HG02588 (cell line): ENCODE data around the gene CELF6.
"Not testable (repeated sequence)": the region's sequence is repeated elsewhere in the genome, so short reads cannot be mapped to it uniquely, and the experiment has no call there.

Experiments used
- ATAC-seq: cut with Tn5 transposase; IDR thresholded peaks from one replicate; pipeline ENCODE4 v1.9.1; 2021; ENCODE audit warnings: mild to moderate bottlenecking, moderate library complexity; ENCODE audit not compliant: unreplicated experiment

The CELF6 gene

DNA sequence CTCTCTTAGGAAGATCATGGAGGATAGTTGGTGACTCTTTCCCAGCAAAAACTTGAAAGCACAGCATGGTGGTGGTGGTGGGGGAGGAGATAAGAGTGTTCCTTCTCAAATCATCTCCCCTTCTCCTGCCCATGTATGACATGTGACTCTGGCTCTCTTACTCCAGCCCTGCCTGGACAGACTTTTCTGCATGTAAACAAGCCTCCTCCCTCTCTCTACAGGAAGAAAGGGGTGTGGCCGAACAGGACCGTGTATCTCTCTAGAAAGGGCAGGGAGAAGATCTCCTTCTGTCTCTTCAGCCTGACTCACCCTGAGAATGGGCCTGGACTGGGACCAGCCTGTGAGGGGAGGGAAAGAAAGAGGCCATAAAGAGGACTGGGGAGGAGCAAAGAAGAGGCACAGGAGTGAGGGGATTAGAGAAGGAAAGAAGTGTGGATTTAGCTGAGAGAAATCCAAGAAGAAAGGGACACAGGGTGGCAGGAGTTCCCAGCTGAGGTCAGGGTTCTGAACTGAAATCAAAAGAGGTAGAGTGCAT, 1.5 kb downstream of the CELF6 start:
- ATAC-seq, result no peak

DNA sequence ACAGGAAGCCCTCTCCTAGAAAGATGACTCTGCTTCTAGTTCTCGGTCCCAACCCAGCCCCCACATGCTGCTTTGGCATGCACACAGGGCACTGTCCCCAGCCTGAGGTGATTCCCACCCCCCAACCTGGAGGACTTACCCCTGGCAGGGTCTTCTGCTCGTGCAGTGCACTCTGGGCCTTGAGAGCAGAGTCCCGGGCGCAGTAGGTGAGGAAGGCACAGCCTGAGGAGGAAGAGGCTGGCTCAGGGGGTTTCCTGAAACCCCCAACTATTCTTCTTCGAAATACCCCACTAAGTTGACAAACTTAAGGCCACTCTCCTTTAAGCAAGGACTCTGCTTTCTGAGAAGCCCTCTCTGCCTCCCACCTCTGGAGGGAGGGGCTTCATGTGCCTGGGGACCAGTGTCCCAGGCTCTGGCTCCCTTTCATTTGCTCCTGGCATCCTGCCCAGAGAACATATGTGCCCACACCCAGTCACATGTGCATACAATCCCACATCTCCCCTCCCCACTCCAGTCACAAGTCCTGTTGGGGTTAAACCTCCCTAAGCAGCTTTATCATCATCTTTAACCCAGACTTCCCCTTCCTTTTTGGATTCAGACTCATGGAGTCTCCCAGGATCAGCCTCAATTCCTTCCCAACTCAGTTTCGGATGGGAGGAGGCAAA, 4.1 kb downstream of the CELF6 start:
- no peak for ATAC-seq

DNA sequence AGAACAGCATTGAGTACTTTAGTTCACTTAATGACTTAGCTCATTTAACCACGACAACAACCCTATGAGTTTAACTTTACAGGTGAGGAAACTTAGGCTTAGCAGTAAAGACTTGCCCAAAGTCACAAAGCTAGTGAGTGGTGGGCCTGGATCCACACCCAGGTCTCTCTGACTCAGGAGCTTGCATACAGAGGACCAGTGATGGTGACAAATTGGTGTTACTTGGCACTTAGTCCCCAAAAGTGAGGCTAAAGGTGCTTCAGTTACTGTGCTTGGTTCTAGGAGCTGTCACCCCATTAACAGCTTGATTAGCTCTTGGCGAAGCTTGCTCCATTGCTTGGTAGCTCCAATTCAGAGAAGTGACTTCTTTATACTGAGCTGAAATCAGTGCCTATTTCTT, 6.1 kb downstream of the CELF6 start:
- no peak for ATAC-seq

DNA sequence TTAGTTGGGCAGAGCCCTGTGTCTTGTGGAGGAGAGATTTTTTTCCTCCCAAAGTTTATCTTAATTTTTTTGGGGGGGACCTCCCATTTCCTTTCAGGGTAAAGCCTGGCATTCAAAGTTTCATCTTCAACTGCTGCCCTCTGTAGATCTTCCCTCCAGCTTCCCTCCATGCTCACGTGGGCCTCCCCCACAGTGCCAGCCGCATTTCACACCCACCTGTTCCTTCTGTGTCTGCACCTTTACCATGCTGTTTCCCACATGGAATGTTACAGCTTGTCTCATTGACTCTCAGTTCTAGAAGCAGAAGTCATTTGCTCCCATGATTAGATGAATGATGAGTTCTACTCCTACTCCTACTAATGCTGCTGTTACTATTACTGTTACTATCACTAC, 6.5 kb downstream of the CELF6 start:
- ATAC-seq, result no peak

DNA sequence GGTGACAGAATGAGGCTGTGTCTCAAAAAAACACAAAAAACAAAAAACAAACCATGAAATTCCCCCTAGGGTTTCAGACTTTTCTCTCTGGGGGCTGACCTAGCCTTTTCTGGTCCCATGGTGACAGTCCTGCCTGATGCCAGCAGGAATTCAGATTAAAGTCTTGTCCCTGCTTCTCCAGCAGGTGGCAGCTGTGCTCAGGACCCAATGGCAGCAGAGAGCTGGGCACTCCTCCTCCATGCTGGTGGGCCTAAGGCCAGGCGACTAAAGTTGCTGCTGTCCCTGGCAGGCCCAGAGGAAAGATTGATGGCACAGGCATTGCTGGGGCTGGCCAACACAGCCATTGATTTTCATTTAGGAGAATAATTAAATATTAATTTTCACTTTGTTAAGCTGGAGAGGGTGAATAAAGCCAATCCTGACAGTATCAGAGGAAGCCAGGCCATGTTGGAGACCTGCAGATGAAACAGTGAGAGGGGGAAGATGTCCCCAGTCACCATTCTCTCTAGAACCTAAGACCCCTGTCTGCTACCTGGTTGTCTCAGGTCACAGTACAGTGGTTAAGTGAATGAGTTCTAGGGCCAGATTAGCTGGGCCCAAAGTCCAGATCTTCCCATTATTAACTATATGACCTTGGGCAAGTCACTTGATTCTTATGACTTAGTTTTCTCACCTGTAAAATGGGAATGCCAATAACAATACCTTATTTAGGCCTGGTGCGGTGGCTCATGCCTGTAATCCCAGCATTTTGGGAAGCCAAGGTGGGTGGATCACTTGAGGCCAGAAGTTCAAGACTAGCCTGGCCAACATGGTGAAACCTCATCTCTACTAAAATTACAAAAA, 7.1 kb downstream of the CELF6 start:
- no peak for ATAC-seq

DNA sequence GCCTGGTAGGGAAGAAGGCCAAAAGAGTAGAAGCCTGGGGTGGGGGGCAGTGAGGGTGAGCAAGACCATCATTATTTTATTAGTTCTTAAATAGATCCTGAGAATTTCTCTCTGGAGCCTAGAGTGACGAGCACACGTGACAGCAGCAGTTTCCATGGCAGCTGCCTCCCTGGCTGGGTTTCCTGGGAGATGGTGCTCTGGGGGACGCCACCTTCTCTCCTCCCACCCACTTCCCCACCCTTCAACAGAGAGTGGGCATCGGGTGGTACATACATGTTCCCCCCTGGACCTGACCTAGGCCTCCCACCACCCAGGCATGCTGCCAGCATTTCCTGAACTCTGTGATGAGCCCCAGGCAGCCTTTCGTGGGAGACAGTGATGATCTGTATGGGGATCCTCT, 12.9 kb downstream of the CELF6 start:
- ATAC-seq, result no peak

DNA sequence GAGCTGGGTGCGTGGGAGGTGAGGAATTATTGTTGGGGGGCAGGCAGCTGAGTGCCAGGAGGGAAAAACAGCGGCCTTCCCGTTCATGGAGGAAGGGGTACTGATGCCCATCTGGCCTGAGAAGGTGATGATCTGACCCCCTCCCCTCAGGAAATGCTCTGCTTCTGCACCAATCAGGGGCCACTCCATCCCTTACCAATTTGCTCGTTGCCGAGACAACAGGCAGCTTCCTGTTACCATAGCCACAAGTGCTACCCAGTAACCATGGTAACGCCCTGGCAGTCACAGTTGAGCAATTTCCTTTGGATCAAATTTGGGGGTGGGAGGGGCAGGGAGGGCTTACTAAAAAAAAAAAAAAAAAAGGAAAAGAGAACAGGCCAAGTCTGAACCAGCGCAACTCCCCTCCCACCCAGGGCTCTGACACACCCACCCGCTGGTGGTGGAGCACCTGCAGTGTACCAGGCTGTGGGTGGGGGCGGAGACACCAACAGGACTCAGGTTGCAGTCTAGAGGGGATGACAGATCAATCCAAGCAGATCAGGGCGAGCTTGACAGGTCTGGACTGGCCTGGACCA, 13.7 kb downstream of the CELF6 start:
- ATAC-seq, result no peak

DNA sequence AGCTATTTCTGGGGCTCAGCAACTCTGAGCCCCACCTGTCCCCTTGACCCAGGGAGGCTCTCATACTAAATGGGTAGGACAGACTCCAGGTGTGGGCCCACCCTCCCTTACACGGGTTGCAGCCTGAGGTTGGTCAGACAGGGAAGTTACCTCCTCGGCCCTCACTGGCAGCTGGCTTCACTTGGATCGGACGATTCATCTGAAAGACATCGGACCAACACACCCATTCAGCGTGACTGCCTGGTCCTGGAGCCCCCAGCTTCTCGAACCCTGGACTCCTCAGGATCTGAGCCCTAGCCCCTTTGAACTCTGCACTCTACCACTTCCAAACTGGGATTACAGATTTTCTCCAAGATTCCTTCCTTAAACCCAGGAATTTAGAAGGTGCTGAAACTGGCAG, 15.4 kb downstream of the CELF6 start:
- ATAC-seq, result no peak

DNA sequence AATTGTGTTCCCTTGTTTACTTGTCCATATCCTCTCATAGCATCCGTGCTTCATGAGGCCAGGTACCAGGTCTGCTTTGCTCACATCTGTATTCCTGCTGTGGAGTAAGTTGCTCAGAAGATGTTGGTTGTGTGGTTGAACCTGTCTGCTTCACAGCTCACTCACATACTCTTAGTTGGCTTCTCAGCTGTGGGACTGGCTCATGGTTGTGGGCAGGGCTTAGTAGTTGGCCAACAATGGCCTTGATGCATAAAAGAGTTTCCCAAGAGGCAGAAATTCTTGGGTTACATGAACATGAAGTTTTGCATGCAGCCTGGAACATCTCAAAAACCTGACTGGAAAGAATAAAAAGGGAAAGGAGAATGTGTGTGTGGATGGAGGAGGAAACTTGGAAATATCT, 17.0 kb downstream of the CELF6 start:
- ATAC-seq, result no peak

DNA sequence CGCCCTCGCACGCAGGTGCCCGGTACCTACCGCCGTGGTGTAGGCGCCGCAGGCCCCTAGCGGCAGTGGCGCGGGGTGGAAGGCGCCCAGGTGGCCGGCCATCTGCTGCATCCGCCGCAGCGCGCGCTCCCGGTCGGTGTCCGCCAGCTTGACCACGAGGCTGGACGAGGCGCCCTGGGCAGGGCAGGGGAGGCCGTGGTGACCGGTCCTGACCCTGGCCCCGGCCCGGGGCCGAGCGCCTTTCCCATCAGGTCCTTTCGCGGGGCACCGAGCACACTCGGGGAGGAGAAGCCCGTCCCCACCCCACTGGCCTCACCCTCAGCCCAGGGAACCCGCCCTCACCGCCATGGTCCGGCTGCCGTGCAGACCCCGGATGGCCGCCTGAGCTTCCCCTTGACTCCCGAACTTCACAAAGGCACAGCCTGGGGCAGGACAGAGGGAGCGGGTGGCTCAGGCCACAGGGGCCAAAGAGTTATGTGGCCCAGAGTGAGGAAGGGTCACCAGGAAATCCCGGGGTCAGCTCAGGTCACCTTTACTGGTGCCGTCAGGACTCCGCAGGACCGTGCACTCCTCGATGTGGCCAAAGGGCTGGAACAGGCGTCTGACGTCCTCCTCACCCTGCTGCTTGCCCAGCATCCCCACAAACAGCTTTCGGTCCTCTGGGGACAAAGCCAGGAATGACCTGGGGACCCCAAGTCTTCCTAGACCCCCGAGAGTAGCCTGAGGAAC, 30.2 kb downstream of the CELF6 start:
- ATAC-seq, result no peak

DNA sequence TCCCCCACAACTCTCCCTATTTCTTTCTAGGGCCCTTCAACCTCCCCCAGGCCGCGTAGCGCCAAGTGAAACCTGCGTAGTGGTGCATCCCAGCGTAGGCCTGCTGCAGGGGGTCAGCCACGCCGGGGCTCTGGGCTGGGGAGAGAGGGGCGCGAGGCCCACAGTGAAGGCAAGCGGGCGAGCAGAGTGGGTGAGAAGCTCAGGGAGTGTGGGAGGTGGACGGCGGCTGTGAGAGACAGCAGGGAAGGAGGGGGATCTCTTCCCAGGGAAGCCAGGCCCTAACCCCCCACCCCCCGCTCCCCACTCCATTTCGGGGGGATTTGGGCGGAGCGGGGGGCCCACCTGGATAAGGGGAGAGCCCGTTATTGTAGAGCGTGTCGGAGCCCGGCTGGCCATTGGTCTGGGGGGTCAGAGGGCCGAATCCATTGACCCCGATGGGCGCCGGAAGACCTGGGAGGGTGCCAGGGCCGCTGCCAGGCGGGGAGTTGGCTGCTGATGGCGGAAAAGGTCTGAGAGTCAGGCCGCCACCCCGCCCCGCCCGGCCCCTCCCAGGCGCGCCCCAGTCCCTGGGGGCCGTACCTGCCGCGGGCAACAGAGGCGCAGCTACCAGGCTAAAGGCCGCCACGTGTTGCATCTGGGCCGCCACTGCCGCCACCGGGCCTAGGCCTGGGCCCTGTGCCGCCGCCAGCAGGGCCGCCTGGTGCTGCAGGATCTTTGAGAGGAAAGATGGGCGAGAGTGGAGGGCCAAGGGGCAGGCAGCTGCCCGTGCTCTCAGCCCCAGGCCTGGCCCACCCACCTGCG, 31.0 kb downstream of the CELF6 start:
- ATAC-seq, result no peak

DNA sequence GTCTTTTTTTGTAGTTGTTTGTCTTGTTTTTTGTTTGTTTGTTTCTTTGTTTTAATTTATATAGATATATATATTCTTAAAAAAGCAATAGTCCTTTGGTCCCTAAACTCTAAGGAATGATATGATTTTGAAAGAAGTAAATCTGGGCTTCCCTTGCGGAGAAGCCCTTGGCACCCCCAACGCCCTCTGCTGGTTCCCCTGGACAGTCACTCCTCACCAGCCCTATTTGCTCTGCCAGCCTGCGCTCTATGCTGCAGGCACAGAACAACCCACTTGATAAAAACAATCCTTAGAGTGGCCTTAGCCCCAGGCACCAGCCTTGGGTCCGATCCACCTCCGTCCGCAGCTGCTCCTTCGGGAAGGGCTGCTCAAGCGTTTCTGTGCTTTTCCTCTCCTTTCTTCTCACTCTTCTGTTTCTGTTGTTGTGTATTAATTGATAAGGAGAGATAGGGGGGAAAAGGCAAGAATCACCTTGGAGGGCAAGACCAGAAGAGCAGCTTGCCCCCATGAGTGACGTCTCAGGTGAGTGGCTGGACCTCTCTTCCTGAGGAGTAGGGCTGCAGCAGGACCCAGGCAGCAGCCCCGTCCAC, 33.9 kb downstream of the CELF6 start:
- ATAC-seq, result no peak

DNA sequence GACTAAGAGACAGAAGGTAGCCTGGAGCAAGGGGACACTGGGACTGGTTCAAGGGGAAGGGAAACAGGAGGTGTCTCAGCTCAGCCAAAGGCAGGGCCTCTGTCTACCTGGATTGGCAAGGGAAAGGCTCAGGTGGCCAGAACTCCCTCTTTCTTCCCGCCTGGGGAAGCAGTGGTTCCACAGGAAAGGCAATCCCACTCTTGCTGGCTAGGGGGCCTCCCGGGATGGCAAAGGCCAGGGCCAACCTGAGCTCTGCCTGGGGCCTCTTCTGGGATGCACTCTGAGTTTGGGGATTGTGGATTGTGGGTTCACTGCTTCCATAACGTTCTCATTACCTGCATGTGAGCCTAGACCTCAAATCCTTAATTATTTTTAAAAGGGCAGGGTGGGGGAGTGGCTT, 34.6 kb downstream of the CELF6 start:
- no peak for ATAC-seq

DNA sequence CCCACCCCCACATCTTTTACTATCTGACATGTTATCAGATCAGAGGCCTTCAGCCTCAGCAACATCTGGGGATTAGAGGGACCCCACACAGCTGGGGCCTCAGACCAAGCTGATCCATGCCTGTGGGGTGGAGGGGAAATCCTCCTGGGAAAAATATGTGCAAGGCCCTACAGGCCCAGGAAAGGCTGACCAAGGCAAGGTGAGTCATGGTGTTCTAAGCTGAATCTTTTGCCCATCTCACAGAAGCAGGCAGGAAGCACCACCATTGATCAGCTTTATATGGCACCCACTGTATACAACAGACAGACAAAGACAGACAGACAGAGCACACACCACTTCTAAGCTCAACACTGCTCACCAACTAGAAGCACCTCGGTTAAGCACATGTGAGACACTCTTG, 35.2 kb downstream of the CELF6 start:
- ATAC-seq, result no peak

DNA sequence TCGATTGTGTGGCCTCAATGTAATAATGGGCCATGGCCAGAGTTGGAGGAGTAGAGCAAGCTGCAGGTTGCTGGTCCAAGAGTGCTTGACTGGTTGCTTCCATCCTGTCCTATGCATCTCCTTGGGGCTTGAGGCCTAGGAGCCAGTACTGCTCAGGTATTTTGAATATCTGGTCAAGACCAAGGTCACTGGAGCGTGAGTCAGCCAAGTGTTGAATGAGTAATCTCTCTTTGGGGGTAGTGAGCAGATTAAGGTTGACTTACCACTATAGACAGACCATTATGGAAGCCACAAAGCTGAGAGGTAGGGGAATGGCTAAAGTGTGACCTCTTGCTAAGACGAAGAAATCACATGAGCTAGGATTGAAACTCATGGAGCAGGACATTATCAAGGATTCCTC, 38.2 kb downstream of the CELF6 start:
- ATAC-seq, result no peak

DNA sequence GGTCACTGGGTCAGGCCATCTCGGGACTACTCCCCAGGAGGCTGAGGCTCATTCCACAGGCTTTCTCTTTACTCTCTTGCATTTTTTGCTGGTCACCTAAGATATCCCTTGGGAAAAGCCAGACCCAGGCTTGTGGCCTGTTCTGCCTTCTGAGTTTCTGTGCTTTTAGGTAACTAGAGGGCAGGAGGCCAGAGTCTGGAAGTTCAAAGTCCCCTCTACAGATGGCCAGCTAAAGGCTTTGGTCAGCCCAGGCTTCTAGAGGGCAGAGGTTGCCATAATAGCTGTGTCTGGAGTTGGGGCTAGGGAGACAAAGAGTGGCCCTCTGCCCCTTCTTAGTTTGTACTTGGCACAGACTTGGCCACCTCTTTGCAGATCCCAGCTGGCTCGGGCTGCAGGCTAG, 39.2 kb downstream of the CELF6 start:
- no peak for ATAC-seq

DNA sequence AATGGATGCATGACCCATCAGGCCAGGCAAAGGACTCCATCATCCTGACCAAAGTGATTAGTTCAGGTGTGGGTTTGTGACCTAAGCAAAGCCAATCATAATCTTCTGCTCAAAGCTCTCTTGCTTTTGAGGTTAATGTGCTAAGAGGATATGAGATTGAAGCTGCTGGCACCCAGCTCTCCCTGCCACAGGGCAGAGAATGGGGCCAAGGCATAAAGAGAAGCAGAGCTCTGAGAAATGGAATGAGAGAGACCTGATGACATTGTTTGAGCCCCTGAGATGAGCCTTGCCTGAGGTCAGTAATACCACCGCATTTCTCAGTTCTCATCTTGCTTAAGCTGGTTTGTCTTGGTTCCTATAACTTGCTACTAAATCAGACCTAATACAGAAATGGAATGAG, 41.2 kb downstream of the CELF6 start:
- no peak for ATAC-seq

DNA sequence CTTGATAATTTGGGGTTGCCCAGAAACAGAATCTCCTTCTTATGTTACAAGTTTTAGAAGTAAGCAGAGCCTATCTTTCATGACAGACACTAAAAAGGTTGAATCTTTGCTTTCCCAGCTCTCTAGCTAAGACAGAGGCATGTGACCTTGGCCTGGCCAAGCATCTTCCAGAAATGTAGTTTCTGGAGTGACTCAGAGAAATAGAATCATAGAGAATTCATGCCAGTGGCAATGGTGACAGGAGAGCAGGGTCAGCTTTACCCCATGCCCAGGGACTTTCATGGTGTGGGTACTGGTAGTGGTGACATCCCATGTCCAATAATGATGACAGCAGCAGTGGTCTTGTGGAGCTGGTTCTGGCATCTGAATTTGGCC, 43.6 kb downstream of the CELF6 start:
- no peak for ATAC-seq

DNA sequence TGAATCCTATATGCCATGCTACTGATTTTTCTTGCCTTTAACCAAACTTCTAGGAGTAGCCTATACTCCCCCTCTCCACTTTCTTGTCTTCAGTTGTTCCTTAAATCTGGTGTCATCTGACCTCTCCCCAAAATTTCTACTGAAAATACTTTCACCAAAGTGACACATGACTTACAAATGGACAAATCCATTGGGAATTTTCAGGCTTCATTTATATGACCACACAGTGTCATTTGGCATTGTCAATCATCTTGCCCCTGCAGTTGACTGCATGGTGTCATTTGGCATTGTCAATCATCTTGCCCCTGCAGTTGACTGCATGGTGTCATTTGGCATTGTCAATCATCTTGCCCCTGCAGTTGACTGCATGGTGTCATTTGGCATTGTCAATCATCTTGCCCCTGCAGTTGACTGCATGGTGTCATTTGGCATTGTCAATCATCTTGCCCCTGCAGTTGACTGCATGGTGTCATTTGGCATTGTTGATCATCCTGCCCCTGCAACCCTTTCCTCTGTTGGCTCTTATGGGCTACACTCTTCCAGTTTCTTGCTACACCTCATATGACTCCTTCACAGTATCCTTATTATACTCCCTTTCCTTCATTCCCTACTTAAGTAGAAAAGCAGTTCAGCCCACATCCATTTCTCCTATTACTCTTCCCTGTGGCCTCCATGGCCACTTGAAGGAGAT, 44.2 kb downstream of the CELF6 start:
- ATAC-seq, result not testable (repeated sequence)

DNA sequence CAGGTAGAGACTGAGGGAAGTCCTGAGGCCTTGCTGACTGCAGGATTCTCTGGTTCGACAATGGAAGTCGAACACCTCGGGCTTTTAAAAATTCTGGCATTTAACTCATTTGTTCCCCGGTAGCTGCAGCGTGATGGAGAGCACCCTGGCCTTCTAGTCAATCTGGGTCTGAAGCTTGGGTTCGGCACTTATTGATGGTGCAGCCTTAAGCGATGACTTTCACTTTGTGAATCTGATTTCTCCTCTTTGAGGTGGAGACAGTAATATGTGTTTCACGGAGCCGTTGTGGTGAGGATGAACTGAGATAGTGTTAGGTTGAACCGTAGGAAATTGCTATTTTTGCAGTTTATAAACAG, 47.0 kb downstream of the CELF6 start:
- no peak for ATAC-seq
